Hippocampal formation (tissue), 2 donors: ENCODE measurements around the gene MYO7A.

Experiments used
- DNase-seq, 2 donors: peaks; one replicate each; lab custom pipeline; 2025; lab: John Stamatoyannopoulos, UW

MYO7A gene

GRCh38 chr11:77146261-77147035, 18.4 kb downstream of the MYO7A start:
- DNase-seq = no peak

GRCh38 chr11:77147036-77147315, 18.9 kb downstream of the MYO7A start:
- DNase-seq = no peak

GRCh38 chr11:77147668-77148321, 19.7 kb downstream of the MYO7A start:
- DNase-seq = no peak

- no peak for DNase-seq
Measured at GRCh38 chr11:77148963-77149715, 21.1 kb downstream of the MYO7A start.

GRCh38 chr11:77149716-77150392, 21.8 kb downstream of the MYO7A start:
- DNase-seq = no peak

GRCh38 chr11:77150836-77151235, 22.8 kb downstream of the MYO7A start:
- no peak for DNase-seq

- no peak for DNase-seq
Measured at GRCh38 chr11:77151804-77152509, 23.9 kb downstream of the MYO7A start.

- no peak for DNase-seq
Measured at GRCh38 chr11:77152846-77153245, 24.8 kb downstream of the MYO7A start.

GRCh38 chr11:77153276-77154185, 25.5 kb downstream of the MYO7A start:
- DNase-seq = no peak

- peak; percentile 68 to 76 for DNase-seq
Measured at GRCh38 chr11:77154381-77155081, 26.5 kb downstream of the MYO7A start.

- no peak for DNase-seq
Measured at GRCh38 chr11:77155082-77155475, 27.0 kb downstream of the MYO7A start.

- DNase-seq = no peak
Measured at GRCh38 chr11:77155556-77156130, 27.6 kb downstream of the MYO7A start.

- no peak for DNase-seq
Measured at GRCh38 chr11:77156396-77157195, 28.6 kb downstream of the MYO7A start.

- no peak for DNase-seq
Measured at GRCh38 chr11:77158041-77158695, 30.1 kb downstream of the MYO7A start.

GRCh38 chr11:77159219-77159936, 31.3 kb downstream of the MYO7A start:
- no peak for DNase-seq

- DNase-seq = no peak
Measured at GRCh38 chr11:77159937-77160495, 32.0 kb downstream of the MYO7A start.

- no peak for DNase-seq
Measured at GRCh38 chr11:77163271-77163670, 35.2 kb downstream of the MYO7A start.
